Right lobe of liver (tissue), 4 donors: ENCODE data around the gene TICRR.

Experiments
- POLR2A ChIP-seq: fragments of 450-650 bp; IDR thresholded peaks from one replicate; pipeline ENCODE4 v1.6.1; 2017; ENCODE audit warnings: antibody characterized with exemption, mild to moderate bottlenecking
- TF ChIP-seq, protein P1 (sequence below), 4 donors: fragments of 200-600 bp in 3 of 4; fragments of 450-650 bp in 1 of 4; IDR thresholded peaks; one replicate each; pipeline versions ENCODE4 v1.5.1 to v1.8.0; 2016 to 2022; ENCODE audit warnings: antibody characterized with exemption in 4 of 4, mild to moderate bottlenecking in 2 of 4
- donor health status: DM: no; HTN: no; CAD: no.
- donor health status: DM: no; HTN: no; CAD: no.
- donor health status: DM: no; HTN: yes; CAD: no.

DNA sequence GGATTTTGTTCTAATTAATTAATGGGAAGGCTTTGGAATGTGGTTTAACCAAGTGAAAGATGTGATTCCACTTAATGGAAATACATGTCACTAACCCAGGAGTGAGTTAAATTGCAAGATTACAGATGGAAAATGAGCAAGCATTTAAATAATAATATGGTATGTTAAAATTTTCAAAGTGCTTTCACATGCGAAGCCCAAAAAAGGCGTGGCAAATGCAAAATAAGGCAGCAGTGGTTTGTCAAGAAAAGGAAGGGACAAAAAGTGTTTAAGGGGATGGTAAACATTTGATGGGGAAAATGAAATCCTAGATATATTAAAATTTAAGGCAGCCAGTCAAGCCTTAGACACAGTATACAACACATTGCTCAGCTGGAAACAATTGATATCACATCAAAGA is 2.9 kb downstream of the TICRR start:
- TF ChIP-seq, protein P1, sequence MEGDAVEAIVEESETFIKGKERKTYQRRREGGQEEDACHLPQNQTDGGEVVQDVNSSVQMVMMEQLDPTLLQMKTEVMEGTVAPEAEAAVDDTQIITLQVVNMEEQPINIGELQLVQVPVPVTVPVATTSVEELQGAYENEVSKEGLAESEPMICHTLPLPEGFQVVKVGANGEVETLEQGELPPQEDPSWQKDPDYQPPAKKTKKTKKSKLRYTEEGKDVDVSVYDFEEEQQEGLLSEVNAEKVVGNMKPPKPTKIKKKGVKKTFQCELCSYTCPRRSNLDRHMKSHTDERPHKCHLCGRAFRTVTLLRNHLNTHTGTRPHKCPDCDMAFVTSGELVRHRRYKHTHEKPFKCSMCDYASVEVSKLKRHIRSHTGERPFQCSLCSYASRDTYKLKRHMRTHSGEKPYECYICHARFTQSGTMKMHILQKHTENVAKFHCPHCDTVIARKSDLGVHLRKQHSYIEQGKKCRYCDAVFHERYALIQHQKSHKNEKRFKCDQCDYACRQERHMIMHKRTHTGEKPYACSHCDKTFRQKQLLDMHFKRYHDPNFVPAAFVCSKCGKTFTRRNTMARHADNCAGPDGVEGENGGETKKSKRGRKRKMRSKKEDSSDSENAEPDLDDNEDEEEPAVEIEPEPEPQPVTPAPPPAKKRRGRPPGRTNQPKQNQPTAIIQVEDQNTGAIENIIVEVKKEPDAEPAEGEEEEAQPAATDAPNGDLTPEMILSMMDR (IDR thresholded peaks at IDR 0.05) = no peak
- TF ChIP-seq POLR2A = no peak
